GM19452 (cell line): Measurements from ENCODE around the gene ATXN10.

Experiments used
- ATAC-seq: cut with Tn5 transposase; IDR thresholded peaks from one replicate; pipeline ENCODE4 v1.9.1; 2021; ENCODE audit not compliant: unreplicated experiment

ATXN10 gene

DNA sequence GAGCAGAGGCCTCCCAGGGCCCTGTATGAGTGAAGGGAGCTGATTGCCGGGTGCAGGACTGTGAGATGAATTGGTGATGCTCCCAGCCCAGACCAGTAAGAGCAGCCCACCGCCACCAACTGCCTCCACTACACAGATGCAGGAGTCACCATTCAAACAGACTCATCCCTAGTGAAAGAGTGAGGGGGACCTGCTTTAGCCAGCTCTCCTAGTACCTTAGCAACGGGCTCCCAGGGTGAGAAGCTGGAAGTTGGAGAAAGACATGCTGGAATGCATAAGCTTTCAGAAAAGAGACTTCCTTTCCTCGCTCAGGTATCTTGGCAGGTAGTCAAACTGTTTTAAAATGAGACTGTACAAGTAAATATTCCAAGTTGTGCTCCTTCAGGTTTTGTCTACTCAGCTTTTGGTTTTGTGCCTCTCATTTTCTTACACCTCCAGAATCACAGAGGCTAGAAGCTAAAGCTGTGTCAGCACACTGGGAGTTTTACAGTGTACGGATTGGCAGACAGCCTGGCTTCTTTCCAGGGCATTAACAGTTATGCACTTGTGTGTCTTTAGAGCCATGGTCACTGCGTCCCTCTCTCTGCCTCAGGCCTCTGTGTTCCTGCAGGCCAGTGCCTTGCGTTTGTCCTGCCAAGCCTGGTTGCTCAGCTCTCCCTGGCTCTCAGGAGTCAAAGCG lies 146.2 kb downstream of the ATXN10 start:
- no peak for ATAC-seq

DNA sequence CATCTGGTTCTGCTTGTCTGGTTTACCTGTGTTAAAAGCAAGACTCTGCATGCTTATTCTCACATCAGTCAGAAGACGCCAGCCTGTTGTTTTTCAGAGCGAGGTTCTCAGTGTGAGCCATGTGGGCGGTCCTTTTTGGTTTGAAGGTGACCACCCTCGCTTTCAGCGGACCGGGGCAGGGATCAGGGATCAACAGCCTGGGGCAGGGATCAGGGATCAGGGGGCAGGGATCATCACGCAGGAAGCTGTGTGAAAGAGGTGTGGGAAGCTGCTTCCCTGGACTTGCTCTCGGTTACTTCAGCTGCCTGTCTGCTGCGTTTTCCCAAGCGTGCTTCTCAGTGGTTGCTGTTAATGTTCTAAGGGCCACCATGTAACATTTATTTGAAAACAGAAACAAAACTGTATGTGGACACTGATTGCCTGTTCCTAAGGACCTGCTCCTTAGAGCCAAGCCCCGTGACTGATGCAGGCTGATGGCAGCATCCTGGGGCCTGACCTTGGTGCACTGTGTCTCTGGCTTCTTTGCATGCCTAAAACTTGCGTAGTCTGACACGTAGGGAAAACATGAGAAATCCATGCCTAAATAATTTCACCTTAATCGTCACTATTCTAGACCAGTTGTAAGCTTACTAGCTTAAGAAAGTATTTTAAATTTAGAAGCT lies 146.9 kb downstream of the ATXN10 start:
- no peak for ATAC-seq

DNA sequence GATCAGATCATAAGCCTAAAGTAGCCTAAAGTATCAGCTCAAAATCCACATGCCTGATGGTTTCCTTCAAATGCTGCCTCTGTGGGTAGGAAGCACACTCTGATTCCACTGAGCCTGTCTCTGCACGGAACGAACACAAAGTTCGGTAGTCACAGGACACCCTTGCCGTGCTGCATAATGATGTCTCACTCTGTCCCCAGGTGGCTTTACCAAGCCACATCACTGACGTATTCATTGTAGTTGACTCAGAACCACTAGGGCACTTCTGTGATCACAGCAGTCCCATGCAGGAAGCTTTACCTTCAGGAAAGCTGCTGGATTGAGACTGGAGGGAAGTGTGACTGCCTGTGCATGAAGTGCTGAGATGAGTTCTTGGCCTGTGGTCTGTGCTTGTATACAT lies 147.7 kb downstream of the ATXN10 start:
- ATAC-seq: no peak

DNA sequence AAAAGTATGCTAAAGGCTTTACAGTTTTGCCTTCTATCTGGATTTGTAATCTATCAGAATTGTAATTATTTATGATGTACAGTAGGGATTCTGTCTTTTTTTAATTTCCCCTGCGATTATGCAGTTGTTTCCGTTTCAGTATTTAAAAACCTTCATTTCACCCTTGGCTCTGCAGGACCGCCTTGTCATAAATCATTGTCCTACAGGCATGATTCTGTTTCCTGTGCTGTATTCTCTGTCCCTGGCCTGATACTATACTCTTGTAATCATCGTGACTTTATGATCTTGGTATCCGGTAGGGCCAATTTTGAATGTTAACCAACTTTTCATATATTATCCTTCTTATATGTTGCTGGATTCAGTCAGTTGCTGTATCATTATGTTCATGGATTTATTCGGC lies 151.7 kb downstream of the ATXN10 start:
- no peak for ATAC-seq

DNA sequence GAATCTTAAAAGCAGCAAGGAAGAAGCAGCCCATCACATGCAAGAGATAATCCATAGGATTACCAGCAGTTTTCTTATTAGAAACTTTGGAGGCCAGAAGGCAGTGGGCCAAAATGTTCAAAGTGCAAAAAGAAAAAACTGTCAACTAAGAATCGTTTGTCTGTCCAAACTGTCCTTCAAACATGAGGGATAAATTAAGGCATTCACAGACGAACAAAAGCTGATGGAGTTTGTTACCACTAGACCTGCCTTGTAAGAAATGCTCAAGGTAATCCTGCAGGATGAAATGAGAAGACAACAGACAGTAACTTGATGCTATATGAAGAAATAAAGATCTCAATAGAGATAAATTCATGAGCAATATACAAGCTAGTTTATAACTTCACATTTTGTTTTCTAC lies 154.9 kb downstream of the ATXN10 start:
- ATAC-seq: no peak

DNA sequence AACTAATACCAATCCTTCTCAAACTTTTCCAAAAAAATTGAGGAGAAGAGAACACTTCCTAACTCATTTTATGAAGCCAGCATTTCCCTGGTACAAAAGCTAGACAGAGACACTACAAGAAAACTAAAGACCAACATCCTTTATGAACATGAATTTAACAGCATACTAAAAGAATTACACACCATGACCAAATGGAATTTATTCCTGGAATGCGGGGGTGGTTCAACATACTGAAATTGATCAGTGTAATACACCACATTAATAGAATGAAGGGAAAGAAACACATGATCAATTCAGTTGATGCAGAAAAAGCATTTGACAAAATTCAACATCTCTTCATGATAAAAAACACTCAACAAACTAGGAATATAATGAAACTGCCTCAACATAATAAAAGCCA lies 157.2 kb downstream of the ATXN10 start:
- no peak for ATAC-seq

DNA sequence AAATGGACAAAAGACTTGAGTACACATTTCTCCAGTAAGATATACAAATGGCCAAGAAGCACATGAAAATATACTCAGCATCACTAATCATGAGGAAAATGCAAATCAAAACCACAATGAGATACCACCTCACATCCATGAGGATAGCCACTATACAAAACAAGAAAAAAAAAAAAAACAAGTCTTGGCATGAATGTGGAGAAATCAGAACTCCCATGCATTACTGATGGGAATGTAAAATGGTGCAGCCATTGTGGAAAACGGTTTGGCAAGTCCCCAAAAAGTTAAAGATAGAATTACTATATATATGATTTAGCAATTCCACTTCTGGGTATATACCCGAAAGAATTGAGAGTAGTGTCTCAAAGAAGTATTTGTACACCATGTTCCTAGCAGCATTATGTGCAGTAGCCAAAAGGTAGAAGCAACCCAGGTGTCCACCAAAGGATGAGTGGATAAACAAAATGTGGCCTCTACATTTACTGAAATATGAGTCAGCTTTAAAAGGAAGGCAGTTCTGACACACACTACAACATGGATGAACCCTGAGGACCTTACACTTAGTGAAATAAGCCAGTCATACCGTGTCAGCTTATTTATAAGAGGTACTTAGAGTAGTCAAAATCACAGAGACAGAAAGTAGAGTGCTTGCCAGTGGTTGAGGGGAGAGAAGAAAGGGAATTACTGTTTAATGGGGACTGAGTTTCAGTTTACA lies 159.1 kb downstream of the ATXN10 start:
- no peak for ATAC-seq

DNA sequence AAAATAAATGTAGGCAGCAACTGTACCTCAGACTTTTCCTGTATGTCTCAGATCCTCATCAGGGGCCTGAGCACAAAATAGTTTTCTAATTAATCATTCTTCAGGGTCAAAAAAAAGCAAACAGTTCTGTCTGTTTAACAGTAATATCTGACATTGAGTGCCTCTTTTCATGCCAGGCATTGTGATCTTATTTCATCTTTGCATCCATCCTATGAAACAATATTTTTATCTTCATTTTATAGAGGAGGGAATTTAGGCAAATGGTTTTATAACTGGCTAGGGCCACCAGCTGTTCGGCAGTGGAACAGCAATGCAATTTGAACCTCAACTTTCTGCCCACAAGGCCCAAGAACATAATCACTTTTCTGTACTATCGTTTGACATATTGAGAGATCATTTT lies 159.8 kb downstream of the ATXN10 start:
- ATAC-seq: no peak

DNA sequence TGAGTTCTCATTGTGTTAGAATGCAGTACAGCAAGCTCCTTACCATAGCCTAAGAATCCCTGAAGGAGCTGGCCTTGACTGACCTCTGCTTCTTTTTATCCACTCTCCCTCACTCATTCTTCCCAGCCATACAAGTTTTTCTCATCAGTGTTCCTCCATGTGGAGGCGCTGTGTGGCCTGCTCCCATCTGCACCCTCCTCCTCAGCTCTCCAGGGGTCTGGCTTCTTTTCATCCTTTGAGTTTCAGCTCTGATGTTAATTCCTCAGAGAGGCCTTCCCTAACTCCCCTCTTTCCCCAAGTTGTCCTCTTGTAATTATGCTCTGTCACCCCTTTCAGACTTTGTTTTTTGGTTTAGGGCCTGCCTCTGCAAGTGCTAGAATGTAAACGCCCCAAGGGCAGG lies 160.5 kb downstream of the ATXN10 start:
- ATAC-seq: no peak

DNA sequence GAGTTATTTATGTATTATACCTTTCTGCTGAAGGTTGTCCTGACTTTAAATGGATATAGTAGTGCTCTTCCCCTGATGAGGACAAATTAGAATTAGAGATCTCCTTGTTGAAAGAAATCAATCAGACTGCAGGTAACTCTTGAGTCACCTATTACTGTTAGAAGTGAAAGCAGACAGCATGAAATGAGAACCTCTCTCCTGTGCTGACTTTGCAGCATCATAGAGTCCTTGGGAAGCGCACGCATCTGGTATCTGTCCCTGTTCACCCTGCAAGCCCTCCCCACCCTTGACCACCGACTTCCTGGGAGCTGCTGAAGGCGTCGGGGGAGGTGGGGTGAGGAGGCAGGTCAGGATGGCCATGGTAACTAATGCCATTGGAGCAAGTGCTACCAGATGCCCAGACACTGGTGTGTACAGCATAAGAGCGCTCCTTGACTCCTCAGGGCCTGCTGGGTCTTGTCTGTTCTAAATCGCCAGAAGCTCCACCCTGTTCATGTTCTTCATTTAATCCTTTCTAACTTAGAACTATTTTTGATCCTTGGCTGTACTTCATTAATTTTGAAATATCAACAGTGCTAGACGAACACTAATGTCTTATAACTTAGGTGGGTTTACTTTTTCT lies 161.4 kb downstream of the ATXN10 start:
- no peak for ATAC-seq

DNA sequence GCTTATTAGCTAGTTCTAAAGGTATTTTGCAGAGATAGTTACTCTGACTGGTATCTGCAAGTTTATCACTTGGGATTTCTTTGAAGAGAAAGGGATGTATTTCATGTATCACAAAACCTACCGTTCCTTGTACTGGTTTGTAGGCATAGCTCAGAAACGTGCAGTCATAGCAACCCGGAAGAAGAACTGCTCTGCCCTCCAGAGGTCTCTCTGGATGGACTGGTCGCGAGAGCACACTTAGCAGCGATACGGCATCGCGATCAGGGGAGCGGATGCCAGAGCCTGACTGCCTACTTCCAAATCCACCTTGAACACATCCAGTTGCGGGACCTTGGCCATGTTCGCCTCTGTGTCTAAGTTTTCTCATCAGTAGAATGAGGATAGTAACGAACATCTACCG lies 162.0 kb downstream of the ATXN10 start:
- ATAC-seq: no peak

DNA sequence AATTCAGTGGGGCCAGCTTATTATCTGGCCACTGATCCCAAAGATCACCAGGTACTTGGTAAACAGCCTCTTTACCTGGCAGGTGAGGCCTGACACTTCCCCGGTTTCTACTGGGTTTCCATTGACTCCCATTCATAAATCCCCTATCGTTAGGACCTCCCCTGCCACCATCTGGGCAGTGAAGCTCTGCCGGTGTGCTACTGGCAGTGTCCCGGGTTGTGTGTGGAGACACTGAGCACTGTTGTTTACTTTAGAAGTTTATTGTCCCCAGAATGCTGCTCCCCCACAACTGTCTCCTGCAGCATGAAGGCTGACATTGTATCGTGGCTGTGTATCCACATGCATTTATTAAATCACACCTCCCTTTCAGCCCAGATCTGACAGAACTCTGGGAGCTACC lies 162.6 kb downstream of the ATXN10 start:
- ATAC-seq: no peak

DNA sequence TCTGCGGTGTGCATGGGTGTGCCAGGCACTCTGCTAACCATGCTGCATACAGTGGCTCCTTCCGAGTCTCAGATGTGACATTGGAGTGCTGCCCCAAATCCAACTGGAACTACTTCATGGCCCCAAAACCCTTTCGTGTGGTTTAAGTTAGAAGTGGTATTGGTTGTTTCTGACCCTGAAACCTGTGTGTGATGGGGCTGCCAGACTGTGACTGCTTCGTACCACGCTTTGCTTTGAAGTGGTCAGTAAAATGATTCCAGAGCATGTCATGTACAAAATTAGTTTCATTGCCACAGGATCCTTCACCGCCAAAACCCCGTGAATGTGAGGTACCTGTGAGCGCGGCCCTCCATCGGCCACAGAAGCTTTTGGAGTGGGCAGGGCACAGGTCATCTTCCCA lies 163.2 kb downstream of the ATXN10 start:
- no peak for ATAC-seq

DNA sequence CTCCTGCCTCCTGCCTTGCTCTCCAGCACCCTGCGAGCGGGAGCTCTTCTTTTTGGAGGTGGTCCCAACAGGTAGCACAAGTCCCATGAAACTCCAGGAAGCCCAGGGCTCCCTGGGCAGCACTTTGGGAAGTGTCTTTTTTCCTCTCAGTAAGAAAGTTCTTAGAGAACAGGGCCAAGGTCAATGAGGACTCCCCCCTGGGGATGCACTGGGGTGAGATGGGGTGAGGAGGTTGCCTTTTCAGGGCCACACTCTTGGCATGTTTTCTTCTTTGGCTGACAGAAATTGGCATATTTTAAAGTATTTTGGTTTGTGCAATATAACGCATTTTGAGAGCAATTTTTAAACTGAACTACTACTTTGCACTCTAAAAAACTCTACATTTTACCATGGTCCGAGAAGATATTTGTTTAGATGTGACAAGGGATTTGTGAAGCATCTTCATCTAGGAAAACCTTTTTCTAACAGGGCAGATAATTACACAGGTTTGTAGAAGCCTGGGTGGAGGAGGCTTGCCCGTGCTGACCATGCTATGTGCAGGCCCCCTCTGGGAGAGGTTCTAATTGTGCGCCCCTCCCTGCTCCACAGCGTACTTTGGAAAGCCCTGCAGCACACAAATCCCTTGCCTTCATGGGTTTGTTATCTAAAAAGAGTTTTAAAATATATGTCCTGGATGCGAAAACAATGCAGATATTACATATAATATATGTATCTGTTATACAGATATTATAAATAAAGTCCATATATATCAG lies 165.0 kb downstream of the ATXN10 start:
- no peak for ATAC-seq

DNA sequence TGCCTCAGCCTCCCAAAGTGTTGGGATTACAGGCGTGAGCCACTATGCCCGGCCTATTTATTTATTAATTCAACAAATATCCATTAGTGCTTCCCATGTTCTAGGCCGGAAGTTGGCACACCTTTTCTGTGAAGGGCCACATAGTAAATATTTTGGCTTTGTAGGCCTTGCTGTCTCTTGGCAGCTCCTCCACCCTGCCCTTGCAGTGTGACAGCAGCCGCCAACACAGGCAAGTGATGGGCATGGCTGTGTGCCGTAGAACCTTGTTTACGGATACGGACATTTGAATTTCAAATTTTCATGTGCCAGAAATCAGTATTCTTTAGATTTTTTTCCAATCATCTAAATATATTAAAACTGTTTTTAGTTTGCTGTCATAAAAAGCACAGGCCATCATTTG lies 165.9 kb downstream of the ATXN10 start:
- no peak for ATAC-seq

DNA sequence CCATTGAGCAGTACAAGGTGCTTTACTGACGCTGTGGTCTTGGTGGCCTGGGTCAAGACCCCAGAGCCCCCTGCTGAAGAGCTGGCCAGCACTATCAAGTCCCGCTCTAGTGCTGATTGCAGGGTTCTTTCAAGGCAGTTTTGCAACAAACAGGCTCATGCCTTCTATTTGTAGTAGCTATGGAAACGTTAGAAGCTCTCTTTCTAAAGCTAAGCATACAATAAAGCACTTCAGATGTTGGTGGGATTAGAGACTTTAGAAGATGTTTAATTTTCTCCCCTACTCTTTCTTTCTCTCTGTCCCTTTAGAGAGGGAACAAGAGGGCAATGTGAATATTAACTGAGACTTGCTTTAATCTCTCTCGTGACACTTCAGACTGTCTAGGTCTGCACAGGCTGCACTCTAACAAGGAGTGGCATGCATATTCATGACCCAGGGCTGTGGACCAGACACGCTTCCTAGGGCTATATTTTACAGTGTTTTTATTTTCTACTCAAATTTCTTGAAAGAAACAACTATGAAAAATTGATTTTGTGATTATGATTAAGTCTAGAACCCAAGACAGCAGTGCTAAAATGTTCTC lies 166.8 kb downstream of the ATXN10 start:
- no peak for ATAC-seq

DNA sequence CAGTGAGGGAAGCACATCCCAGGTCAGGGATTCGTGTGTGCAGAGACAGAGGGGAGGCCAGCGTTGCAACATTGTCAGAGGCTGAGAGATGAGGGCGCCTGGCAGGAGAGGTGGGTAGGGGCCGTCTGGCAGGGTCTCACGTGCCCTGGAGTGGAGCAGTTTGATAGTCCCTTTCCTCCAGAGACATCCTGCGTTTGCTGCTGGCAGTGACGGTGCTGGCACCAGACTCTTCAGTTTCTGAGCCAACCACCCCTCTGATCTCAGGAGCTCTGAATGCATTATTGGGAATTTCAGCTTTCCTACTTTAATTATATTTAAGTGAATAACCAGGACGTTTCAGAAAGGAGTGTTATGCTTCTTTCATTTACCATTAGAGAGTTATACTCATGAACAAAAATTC lies 168.8 kb downstream of the ATXN10 start:
- no peak for ATAC-seq

DNA sequence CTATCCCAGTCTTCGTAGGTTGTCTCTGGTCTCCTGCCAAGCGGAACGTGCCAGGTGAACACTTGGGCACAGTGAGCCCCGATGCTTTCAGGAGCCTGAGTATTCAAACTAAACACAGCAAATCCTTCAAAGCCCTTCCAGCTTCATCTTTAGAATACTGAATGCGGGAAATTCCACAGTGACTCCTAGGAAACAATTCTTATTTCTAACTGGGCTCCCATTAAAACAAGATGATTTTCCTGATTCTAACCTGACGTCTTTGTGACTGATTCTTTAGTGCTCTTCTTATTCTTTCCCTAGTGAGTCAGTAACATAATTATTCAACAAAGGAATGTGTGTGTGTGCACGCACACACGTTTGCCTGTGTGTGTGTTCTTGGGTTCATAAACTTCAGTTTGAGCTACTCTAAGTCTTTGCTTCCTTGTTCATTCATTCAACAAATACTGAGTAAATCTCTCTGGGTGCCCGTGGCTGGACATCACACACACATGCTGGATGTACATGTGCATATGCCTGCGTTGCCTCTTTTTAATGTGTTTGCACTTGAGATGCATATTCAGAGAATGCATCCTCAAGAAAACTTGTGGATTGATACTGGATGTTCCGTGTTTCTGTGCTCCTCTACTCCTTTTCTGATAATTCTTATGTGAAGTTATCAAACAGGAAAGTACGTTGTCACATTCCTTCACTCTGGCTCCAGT lies 170.8 kb downstream of the ATXN10 start:
- ATAC-seq: no peak

DNA sequence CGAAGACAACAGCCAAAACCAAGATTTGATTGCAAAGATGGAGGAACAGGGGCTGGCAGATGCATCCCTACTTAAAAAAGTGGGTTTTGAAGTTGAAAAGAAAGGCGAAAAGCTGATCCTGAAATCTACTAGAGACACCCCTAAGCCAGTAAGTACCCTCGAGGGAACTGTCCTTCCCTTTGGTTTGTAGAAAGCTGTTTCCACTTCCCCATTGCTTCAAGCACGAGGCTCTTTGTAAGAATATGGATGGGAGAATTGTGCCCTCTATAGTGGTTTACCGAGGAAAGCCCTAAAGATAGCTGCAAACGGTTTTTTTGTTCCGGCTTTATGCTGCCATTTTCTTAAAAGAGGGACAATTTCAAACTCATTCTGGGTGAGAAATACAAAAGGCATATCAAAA lies 171.4 kb downstream of the ATXN10 start:
- no peak for ATAC-seq

DNA sequence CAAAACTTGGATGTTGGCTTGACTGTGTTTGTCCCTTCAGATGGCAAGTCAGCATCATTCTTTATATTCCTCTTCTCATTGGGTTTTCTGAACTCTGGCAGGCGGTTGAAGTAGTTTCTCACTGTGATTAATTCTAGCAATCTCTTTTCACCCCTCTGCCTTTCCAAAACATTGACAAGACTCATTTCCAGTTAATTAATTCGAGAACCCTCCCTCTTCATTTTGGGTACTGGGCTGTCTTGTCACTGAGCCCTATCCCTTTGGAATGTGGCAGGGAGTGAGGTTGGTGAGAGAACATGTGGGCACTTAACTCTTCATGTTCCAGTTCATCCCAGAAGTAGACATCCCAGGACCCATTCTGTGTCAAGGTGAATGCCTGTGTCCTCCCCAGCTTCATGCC lies 172.4 kb downstream of the ATXN10 start:
- no peak for ATAC-seq
